Esophagus muscularis mucosa (tissue), 4 donors: ENCODE results near the gene MTA2. TPM values are rescaled to one million over a fixed set of nuclear protein-coding genes. Genes with fewer than 3 reads are reported as not detected.
"Not testable (repeated sequence)": the region's sequence is repeated elsewhere in the genome, so short reads cannot be mapped to it uniquely, and the experiment has no call there.

Source experiments
- DNase-seq: peaks from one replicate; pipeline ENCODE4 v3.0.0-alpha.2; 2017; ENCODE audit errors: extremely low spot score
- H3K27ac ChIP-seq, 4 donors: fragments of 200-600 bp; sonication (generic); replicated peaks in 1 of 4; 1 replicate in 3 of 4; 2 replicates in 1 of 4; pipeline ENCODE4 v1.5.1; 2016 to 2019; ENCODE audit warnings: mild to moderate bottlenecking in 1 of 4
- H3K27me3 ChIP-seq, 4 donors: fragments of 200-600 bp; sonication (generic); one replicate each; pipeline versions ENCODE4 v1.5.1 to v1.6.0; 2016 to 2019
- H3K36me3 ChIP-seq, 4 donors: fragments of 200-600 bp; sonication (generic); one replicate each; pipeline ENCODE4 v1.5.1; 2016 to 2019
- H3K4me1 ChIP-seq, 4 donors: fragments of 200-600 bp; sonication (generic); one replicate each; pipeline ENCODE4 v1.5.1; 2016 to 2019
- H3K4me3 ChIP-seq, 4 donors: fragments of 200-600 bp; sonication (generic); 1 replicate in 2 of 4; 2 replicates in 2 of 4; pipeline ENCODE4 v1.5.1; 2016 to 2019; ENCODE audit warnings: mild to moderate bottlenecking in 4 of 4, moderate library complexity in 1 of 4
- H3K9me3 ChIP-seq, 4 donors: fragments of 200-600 bp; sonication (generic); 1 replicate in 3 of 4; 2 replicates in 1 of 4; pipeline ENCODE4 v1.5.1; 2016 to 2019
- EP300 ChIP-seq: sonication (generic); formaldehyde crosslinking; IDR thresholded peaks from one replicate; pipeline ENCODE4 v1.6.1; 2017; ENCODE audit warnings: antibody characterized with exemption
- POLR2A ChIP-seq: fragments of 450-650 bp; IDR thresholded peaks from one replicate; pipeline ENCODE4 v1.6.1; 2017; ENCODE audit warnings: antibody characterized with exemption, moderate library complexity, mild to moderate bottlenecking, low read depth
- POLR2AphosphoS5 ChIP-seq, 2 donors: sonication (generic); formaldehyde crosslinking; IDR thresholded peaks; one replicate each; pipeline ENCODE4 v1.6.1; 2017; ENCODE audit warnings: antibody characterized with exemption in 2 of 2
- WGBS: methylation state at CpG from one replicate; pipeline ENCODE4 v1.1.5; 2018; 5-methylcytosine and 5-hydroxymethylcytosine counted together
- intact Hi-C: fragments of 100-400 bp; cut with DNase I; formaldehyde crosslinking; loops from one replicate; pipeline ENCODE4 v1.15.1; 2023
- total RNA-seq, 4 donors: library from RNA; depleted of rRNA; stranded (reverse); fragments of >200 nt; gene quantifications; one replicate each; pipeline versions ENCODE4 v1.1.0 to v1.2.1, GENCODE V29; 2016
- TF ChIP-seq, protein P1 (sequence below), 3 experiments: fragments of 200-600 bp in 2 of 3; fragments of 450-650 bp in 1 of 3; sonication (generic) in 2 of 3; IDR thresholded peaks; one replicate each; pipeline ENCODE4 v1.5.1; 2017 to 2019; ENCODE audit warnings: antibody characterized with exemption in 3 of 3, mild to moderate bottlenecking in 2 of 3, moderate library complexity in 1 of 3

The MTA2 gene
- total RNA-seq, 4 donors from 2014 or later, result 60.2 to 91.4 (median 88.3) TPM

GRCh38 chr11:62572431-62572830 is 29.2 kb downstream of the MTA2 start:
- TF ChIP-seq EP300 (no peak), POLR2AphosphoS5 (IDR thresholded peaks at IDR 0.05) (no peak), POLR2A (no peak)
- TF ChIP-seq, protein P1, sequence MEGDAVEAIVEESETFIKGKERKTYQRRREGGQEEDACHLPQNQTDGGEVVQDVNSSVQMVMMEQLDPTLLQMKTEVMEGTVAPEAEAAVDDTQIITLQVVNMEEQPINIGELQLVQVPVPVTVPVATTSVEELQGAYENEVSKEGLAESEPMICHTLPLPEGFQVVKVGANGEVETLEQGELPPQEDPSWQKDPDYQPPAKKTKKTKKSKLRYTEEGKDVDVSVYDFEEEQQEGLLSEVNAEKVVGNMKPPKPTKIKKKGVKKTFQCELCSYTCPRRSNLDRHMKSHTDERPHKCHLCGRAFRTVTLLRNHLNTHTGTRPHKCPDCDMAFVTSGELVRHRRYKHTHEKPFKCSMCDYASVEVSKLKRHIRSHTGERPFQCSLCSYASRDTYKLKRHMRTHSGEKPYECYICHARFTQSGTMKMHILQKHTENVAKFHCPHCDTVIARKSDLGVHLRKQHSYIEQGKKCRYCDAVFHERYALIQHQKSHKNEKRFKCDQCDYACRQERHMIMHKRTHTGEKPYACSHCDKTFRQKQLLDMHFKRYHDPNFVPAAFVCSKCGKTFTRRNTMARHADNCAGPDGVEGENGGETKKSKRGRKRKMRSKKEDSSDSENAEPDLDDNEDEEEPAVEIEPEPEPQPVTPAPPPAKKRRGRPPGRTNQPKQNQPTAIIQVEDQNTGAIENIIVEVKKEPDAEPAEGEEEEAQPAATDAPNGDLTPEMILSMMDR (IDR thresholded peaks at IDR 0.05), result no peak
- H3K27me3 ChIP-seq, result no peaks in the 10 kb centered on the region
- H3K27ac ChIP-seq, result peak overlapping the region; percentile 82 to 96 (median 90)
- WGBS, result 79% methylated on average over 12 of the region's 12 CpGs
- peaks cover 46 to 71% (median 65%) of the 10 kb centered on the region in 4 donors for H3K36me3 ChIP-seq
- H3K4me1 ChIP-seq, result peaks cover 42 to 70% (median 64%) of the 10 kb centered on the region in 4 donors
- no peak for DNase-seq
- H3K9me3 ChIP-seq, result no peaks in the 10 kb centered on the region
- peak overlapping the region; percentile 74 to 84 (median 81) for H3K4me3 ChIP-seq
- intact Hi-C loops, result no loop called here

DNA sequence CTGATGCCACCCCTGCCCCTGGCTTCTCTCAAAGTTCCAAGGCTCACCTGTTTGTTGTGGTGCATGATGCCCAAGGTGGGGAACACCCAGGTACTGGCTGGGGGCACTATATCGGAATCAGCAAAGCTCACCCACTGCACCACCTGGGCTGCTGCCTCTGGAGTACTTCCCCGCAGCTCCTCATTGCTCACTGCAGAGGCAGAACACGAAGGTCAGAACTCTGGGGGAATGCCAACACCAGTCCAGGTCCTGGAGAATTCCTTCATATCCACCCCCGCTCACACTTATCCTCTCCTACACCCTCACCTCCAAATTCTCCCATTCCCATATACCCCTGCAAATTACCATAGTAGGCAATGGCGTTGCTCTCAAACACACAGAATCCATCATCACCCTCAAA is 30.2 kb downstream of the MTA2 start:
- 80% methylated on average over 5 of the region's 5 CpGs for WGBS
- intact Hi-C loops, H3K4me3 ChIP-seq, H3K9me3 ChIP-seq, DNase-seq, H3K27me3 ChIP-seq: not testable (repeated sequence)
- H3K36me3 ChIP-seq, result peaks cover 52 to 73% (median 66%) of the 10 kb centered on the region in 4 donors
- H3K4me1 ChIP-seq, result peaks cover 41 to 65% (median 62%) of the 10 kb centered on the region in 4 donors
- H3K27ac ChIP-seq, result peak overlapping the region in 3 of 4 donors; percentile 14 to 95 (median 84)

DNA sequence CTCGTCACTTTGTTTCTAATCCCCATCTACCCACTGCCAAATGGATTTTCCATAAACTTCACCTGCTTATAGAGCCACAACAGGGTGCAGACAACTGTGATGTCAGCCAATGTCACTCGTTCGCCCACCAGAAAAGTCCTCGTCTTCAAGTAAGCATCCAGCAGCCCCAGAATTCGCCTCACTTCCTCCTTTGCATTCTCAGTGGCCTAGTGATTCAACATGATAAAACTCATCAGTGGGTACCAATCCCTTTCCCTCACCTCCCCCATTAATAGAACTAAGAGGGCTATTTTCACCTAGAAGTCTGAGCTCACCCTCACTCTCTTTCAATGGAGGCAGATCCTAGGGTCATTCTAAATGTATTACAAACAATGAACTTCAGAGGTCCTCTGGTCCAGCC is 30.8 kb downstream of the MTA2 start:
- WGBS, result 90% methylated on average over 5 of the region's 5 CpGs
- Histone ChIP-seq H3K4me1 (peaks cover 35 to 59% (median 56%) of the 10 kb centered on the region in 4 donors), H3K27ac (peak overlapping the region in 3 of 4 donors; percentile 14 to 84 (median 37)), H3K36me3 (peaks cover 52 to 73% (median 66%) of the 10 kb centered on the region in 4 donors)
- DNase-seq, intact Hi-C loops, H3K9me3 ChIP-seq, H3K27me3 ChIP-seq, H3K4me3 ChIP-seq: not testable (repeated sequence)

- Histone ChIP-seq H3K4me3 (no peak overlapping the region), H3K4me1 (peaks cover 22 to 46% (median 43%) of the 10 kb centered on the region in 4 donors), H3K27ac (peak overlapping the region in 2 of 4 donors; percentile 32 to 37), H3K27me3 (no peaks in the 10 kb centered on the region), H3K36me3 (peaks cover 62 to 81% (median 75%) of the 10 kb centered on the region in 4 donors), H3K9me3 (no peaks in the 10 kb centered on the region)
- intact Hi-C loops, result no loop called here
- 76% methylated on average over 1 of the region's 1 CpG for WGBS
- no peak for TF ChIP-seq EP300
- TF ChIP-seq, protein P1 (IDR thresholded peaks at IDR 0.05), result no peak
- no peak for TF ChIP-seq POLR2AphosphoS5 (IDR thresholded peaks at IDR 0.05)
- TF ChIP-seq POLR2A, result no peak
- no peak for DNase-seq
These were observed 32.1 kb downstream of the MTA2 start for GRCh38 chr11:62569611-62570010.

DNA sequence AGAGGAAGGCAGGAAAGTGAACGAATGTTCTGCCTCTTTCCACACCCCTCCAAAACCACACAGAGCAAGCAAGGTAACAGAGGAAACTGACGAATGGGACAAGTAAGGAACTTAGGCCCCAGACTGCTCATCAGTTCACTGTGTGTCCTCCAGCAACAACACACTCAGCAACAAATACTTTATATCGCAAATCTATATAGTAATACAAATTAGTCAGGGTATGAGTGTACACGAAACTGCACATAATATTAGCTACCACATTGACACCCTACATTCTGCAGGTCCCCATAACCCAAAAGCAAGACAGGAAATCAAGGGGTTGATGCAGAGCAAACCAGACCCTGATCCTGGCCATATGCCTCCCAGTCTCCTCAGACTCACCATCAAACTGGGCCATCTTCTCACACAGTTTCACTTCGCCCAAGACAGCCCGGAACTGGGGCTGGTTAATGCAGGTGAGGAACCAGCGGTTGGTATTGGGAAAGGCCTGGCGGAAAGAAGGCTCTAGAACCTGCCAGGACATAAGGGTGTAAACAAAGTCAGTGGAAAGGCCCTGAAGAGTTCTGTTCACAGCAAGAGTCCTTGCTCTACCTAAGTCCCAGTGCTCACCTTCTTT is 34.5 kb downstream of the MTA2 start:
- no peaks in the 10 kb centered on the region for H3K9me3 ChIP-seq
- 86% methylated on average over 8 of the region's 8 CpGs for WGBS
- H3K4me1 ChIP-seq, result peaks cover 10 to 41% (median 32%) of the 10 kb centered on the region in 4 donors
- TF ChIP-seq POLR2A (no peak), EP300 (no peak), POLR2AphosphoS5 (IDR thresholded peaks at IDR 0.05) (no peak)
- TF ChIP-seq, protein P1 (IDR thresholded peaks at IDR 0.05), result no peak
- intact Hi-C loops, result no loop called here
- H3K27me3 ChIP-seq, result no peaks in the 10 kb centered on the region
- peaks cover 64 to 100% (median 95%) of the 10 kb centered on the region in 4 donors for H3K36me3 ChIP-seq
- peak overlapping the region in 2 of 4 donors; percentile 9 to 30 for H3K27ac ChIP-seq
- no peak overlapping the region for H3K4me3 ChIP-seq
- DNase-seq, result no peak
